ENCODE data around the gene PHTF1. TPM values are rescaled to one million over a fixed set of nuclear protein-coding genes. Genes with fewer than 3 reads are reported as not detected.

Gene PHTF1
- total and polyA plus RNA-seq, 2 of the 4 experiments (the other 2 are of a cell fraction), result 9.6 to 13.3 TPM

GRCh38 chr1:113692342-113692741 lies 66.9 kb downstream of the PHTF1 start:
- H3K14ac ChIP-seq (replicated peaks; ENCODE audit: low read depth, low read length), result no peak overlapping the region
- H3K18ac ChIP-seq (ENCODE audit: low read depth, low read length), result no peak overlapping the region
- dilution Hi-C loops (cut with HindIII; ENCODE audit: low sequenced_read_pairs, unreplicated experiment) (no loop called here), intact Hi-C loops (cut with micrococcal nuclease) (no loop called here), in situ Hi-C loops (cut with MboI; ENCODE audit: low sequenced_read_pairs) (loop anchor here (25.0 kb wide), 1 partner anchor 980 kb away; the partner anchor contains the start of genes PPM1J and RHOC)
- H2AK9ac ChIP-seq (replicated peaks; ENCODE audit: low read depth, low read length, poor library complexity), result no peak overlapping the region
- peaks cover 3% of the 10 kb centered on the region; the same call in 1 of the 2 replicates for H3K9me3 ChIP-seq (ENCODE audit: control insufficient read depth, insufficient read depth, low read length)
- H3K4me1 ChIP-seq (ENCODE audit: control insufficient read depth, insufficient read depth, low read length), result no peaks in the 10 kb centered on the region
- no peak overlapping the region for H2AFZ ChIP-seq (replicated peaks; ENCODE audit: low read length, poor library complexity)
- no peak overlapping the region for H2BK5ac ChIP-seq (ENCODE audit: low read depth, low read length, poor library complexity, severe bottlenecking)
- peaks cover 9% of the 10 kb centered on the region for H3K36me3 ChIP-seq (ENCODE audit: control insufficient read depth, insufficient read depth, low read length)
- H3K4ac ChIP-seq (ENCODE audit: low read depth, low read length), result no peak overlapping the region
- no peaks in the 10 kb centered on the region for H3K27me3 ChIP-seq (ENCODE audit: control insufficient read depth, insufficient read depth, low read length)
- H2BK120ac ChIP-seq (ENCODE audit: low read depth, low read length), result no peak overlapping the region
- POLR2A ChIA-PET (ENCODE audit: unreplicated experiment), result no interaction called here
- H3K9me1 ChIP-seq (ENCODE audit: insufficient read depth, low read length), result peaks cover 3% of the 10 kb centered on the region; the same call in 1 of the 2 replicates
- CTCF ChIA-PET, result no interaction called here
- H3K79me1 ChIP-seq (ENCODE audit: low read depth in 1 of 2, low read length in 2 of 2), result no peaks in the 10 kb centered on the region; a peak in 1 of 4 replicates
- ATAC-seq (ENCODE audit: low read depth) (no peak), DNase-seq (no peak)
- WGBS, 2 experiments (ENCODE audit: extremely low coverage in 2 of 2, insufficient read length in 1 of 2), result no CpG with 5 or more reads among the region's 2 CpGs
- no peak overlapping the region for H3K27ac ChIP-seq (ENCODE audit: insufficient read depth, low read length)
- H4K8ac ChIP-seq (ENCODE audit: low read depth in 2 of 2, low read length in 2 of 2), result no peak overlapping the region
- TF ChIP-seq CHD1 (IDR thresholded peaks at IDR 0.05; ENCODE audit: low read depth, low read length) (no peak), MXI1 (IDR thresholded peaks at IDR 0.05; ENCODE audit: borderline replicate concordance, low read depth, low read length) (no peak), BHLHE40 (IDR thresholded peaks at IDR 0.05; ENCODE audit: low read depth, low read length) (no peak), POLR2A (IDR thresholded peaks at IDR 0.05; ENCODE audit: low read depth, low read length) (no peak), MAZ (IDR thresholded peaks at IDR 0.05; ENCODE audit: borderline replicate concordance, low read depth, low read length) (no peak)
- no peak overlapping the region for H2BK20ac ChIP-seq (ENCODE audit: low read depth, low read length)
- no peak overlapping the region for H2AK5ac ChIP-seq (ENCODE audit: low read depth, low read length)
- BruUV-seq (replicated peaks), result no TSS peak
- no peaks in the 10 kb centered on the region for H4K20me1 ChIP-seq (ENCODE audit: insufficient read depth, low read length)
- H2BK15ac ChIP-seq (ENCODE audit: low read depth, low read length), result no peak overlapping the region
- no peak overlapping the region for H3K23ac ChIP-seq (ENCODE audit: low read depth, low read length)
- H3K4me3 ChIP-seq (ENCODE audit: insufficient read depth, low read depth, low read length), result no peak overlapping the region
- no peak overlapping the region for H3K56ac ChIP-seq (ENCODE audit: extremely low read depth, insufficient read depth, low read length)
- H3K9ac ChIP-seq (ENCODE audit: low read depth, low read length), result no peak overlapping the region
- no peak overlapping the region for H4K5ac ChIP-seq (ENCODE audit: low read depth, low read length)
- no peak overlapping the region for H4K91ac ChIP-seq (ENCODE audit: insufficient read depth, low read depth, low read length)
- no peak overlapping the region for H3K4me2 ChIP-seq (ENCODE audit: low read depth, low read length)
